Caco-2 (cell line): ENCODE measurements around the gene RIPOR3. TPM values are rescaled to one million over a fixed set of nuclear protein-coding genes. Genes with fewer than 3 reads are reported as not detected.
"Not testable (repeated sequence)": the region's sequence is repeated elsewhere in the genome, so short reads cannot be mapped to it uniquely, and the experiment has no call there.

Experiments used
- BruUV-seq: library from RNA; stranded (reverse); fragments of 400-500 nt; replicated peaks from 2 replicates; lab custom pipeline; 2021; lab: Mats Ljungman, UMichigan
- CTCF ChIA-PET: fragments of 300-600 bp; sonication (Branson Sonifier 250); formaldehyde crosslinking; loops from one replicate; lab custom pipeline; 2022; ENCODE audit warnings: antibody characterized with exemption; lab: Charles Lee
- POLR2A ChIA-PET: fragments of 300-600 bp; sonication (Branson Sonifier 250); formaldehyde crosslinking; loops from one replicate; lab custom pipeline; 2022; ENCODE audit warnings: antibody characterized with exemption; lab: Charles Lee
- DNase-seq, 2 experiments: peaks; one replicate each; pipeline versions ENCODE4 v3.0.0 to v3.0.0-alpha.2; 2020 to 2022
- H3K27me3 ChIP-seq: replicated peaks from 2 replicates; pipeline ENCODE4 v1.6.0; 2011; ENCODE audit warnings: low read length; ENCODE audit not compliant: control insufficient read depth, insufficient read depth
- H3K36me3 ChIP-seq: 2 replicates; pipeline ENCODE4 v1.5.1; 2011; ENCODE audit warnings: low read length; ENCODE audit not compliant: control insufficient read depth, insufficient read depth
- H3K4me1 ChIP-seq: fragments of 250-450 bp; sonication (Bioruptor Pico); 2 replicates; pipeline ENCODE4 v1.5.1; 2020; ENCODE audit warnings: mild to moderate bottlenecking
- H3K4me3 ChIP-seq: 2 replicates; pipeline ENCODE4 v1.5.1; 2011; ENCODE audit warnings: low read depth, mild to moderate bottlenecking, control low read depth, low read length
- H3K9me3 ChIP-seq: fragments of 250-450 bp; sonication (Bioruptor Pico); 2 replicates; pipeline ENCODE4 v1.5.1; 2020; ENCODE audit warnings: mild to moderate bottlenecking, moderate library complexity
- H3K27ac Mint-ChIP-seq: one replicate; pipeline ENCODE4 v1.8.0; 2022; ENCODE audit warnings: mixed read lengths; ENCODE audit not compliant: unreplicated experiment
- H3K27me3 Mint-ChIP-seq: one replicate; pipeline ENCODE4 v1.8.0; 2022; ENCODE audit warnings: mixed read lengths; ENCODE audit not compliant: insufficient read depth, unreplicated experiment
- H3K36me3 Mint-ChIP-seq: one replicate; pipeline ENCODE4 v1.8.0; 2022; ENCODE audit warnings: mild to moderate bottlenecking, mixed read lengths; ENCODE audit not compliant: insufficient read depth, unreplicated experiment
- H3K4me1 Mint-ChIP-seq: one replicate; pipeline ENCODE4 v1.8.0; 2022; ENCODE audit warnings: low read depth, mixed read lengths; ENCODE audit not compliant: unreplicated experiment
- H3K4me3 Mint-ChIP-seq: one replicate; pipeline ENCODE4 v1.8.0; 2022; ENCODE audit warnings: mild to moderate bottlenecking, moderate library complexity, mixed read lengths; ENCODE audit not compliant: unreplicated experiment
- H3K9me3 Mint-ChIP-seq: one replicate; pipeline ENCODE4 v1.8.0; 2022; ENCODE audit warnings: mixed read lengths; ENCODE audit not compliant: unreplicated experiment
- intact Hi-C: fragments of 100-400 bp; cut with micrococcal nuclease; formaldehyde crosslinking; loops from one replicate; pipeline ENCODE4 v1.10.0; 2022; ENCODE audit not compliant: unreplicated experiment
- total RNA-seq: library from RNA; stranded (reverse); gene quantifications from 2 replicates; pipeline ENCODE4 v1.2.3, GENCODE V29; 2022
- TF ChIP-seq, protein P1 (sequence below), 2 experiments: fragments of 200-600 bp in 1 of 2; IDR thresholded peaks; 1 replicate in 1 of 2; 2 replicates in 1 of 2; pipeline versions ENCODE4 v1.5.1 to v1.8.0; 2011 to 2022; ENCODE audit warnings: antibody characterized with exemption in 1 of 2, control low read depth in 1 of 2, inconsistent platforms in 1 of 2, low read depth in 1 of 2, low read length in 1 of 2, mild to moderate bottlenecking in 1 of 2, moderate library complexity in 1 of 2; ENCODE audit not compliant: insufficient read depth in 1 of 2, severe bottlenecking in 1 of 2, unreplicated experiment in 1 of 2

RIPOR3 gene
- total RNA-seq, 1 experiment from 2014 or later, result 0.18 TPM

- H3K27me3 Mint-ChIP-seq, intact Hi-C loops, H3K36me3 Mint-ChIP-seq, DNase-seq, H3K27ac Mint-ChIP-seq, H3K27me3 ChIP-seq, CTCF ChIA-PET, POLR2A ChIA-PET, H3K9me3 Mint-ChIP-seq, H3K4me3 Mint-ChIP-seq, H3K4me3 ChIP-seq, H3K36me3 ChIP-seq, BruUV-seq, H3K9me3 ChIP-seq: not testable (repeated sequence)
- H3K4me1 ChIP-seq, result peaks cover 34% of the 10 kb centered on the region
- peaks cover 34% of the 10 kb centered on the region for H3K4me1 Mint-ChIP-seq
Observed at GRCh38 chr20:50638015-50638847, 53.1 kb downstream of the RIPOR3 start.

DNA sequence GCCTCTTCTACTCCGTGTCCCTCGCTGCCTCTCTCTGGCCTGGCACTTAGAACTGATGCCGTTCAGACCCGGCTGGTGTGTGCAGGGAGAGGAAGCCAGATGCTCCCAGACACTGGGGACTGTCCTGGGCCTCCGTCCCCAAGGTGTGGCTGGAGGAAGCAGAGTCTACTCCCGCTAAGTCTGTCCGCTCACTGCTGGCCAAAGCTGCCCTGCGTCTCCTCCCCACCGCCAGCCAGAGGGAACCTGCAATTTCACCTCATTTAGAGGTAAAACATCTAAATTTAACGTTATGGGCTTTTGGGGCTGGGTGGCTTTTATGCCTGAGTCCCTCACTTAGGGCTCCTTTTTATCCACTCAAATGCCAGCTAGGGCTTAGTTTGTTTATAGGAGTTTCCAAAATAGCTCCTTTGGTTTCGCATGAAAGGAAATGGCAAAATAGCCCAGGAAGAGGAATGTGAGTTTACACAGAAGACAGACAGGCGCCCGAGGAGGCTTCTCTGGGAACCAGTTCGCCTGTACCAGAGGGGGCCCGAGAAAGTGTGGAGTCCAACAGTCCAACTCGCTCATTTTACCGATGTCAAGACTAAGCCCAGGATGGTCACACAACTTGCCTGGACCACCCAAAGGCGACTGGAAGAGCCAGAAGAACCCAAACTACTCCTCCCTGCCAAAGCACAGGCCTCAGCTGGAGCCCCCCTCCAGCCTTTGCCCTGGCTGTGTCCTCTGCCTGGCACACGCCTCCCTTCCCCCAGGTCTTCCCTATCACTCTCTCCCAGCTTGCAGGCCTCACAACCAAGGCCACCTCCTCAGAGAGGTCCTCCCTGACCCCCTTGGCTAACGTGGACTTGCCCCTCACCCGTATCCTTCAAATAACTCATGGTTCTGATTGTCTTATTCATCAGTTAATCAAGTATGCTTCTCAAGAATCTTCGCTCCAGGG lies 54.5 kb downstream of the RIPOR3 start:
- no peak for DNase-seq
- POLR2A ChIA-PET, result no interaction called here
- CTCF ChIA-PET, result interaction anchor here (0.7 to 3.4 kb wide), 9 partner anchors 11 to 447 kb away, joined by 3 to 32 read pairs (median 7); partner anchors contain the start of gene CEBPB
- Mint-ChIP-seq H3K4me3 (no peak overlapping the region), H3K36me3 (no peaks in the 10 kb centered on the region), H3K9me3 (no peaks in the 10 kb centered on the region), H3K27ac (peak overlapping the region; percentile 53), H3K27me3 (no peaks in the 10 kb centered on the region), H3K4me1 (peaks cover 24% of the 10 kb centered on the region)
- TF ChIP-seq, protein P1, sequence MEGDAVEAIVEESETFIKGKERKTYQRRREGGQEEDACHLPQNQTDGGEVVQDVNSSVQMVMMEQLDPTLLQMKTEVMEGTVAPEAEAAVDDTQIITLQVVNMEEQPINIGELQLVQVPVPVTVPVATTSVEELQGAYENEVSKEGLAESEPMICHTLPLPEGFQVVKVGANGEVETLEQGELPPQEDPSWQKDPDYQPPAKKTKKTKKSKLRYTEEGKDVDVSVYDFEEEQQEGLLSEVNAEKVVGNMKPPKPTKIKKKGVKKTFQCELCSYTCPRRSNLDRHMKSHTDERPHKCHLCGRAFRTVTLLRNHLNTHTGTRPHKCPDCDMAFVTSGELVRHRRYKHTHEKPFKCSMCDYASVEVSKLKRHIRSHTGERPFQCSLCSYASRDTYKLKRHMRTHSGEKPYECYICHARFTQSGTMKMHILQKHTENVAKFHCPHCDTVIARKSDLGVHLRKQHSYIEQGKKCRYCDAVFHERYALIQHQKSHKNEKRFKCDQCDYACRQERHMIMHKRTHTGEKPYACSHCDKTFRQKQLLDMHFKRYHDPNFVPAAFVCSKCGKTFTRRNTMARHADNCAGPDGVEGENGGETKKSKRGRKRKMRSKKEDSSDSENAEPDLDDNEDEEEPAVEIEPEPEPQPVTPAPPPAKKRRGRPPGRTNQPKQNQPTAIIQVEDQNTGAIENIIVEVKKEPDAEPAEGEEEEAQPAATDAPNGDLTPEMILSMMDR (IDR thresholded peaks at IDR 0.05; ENCODE audit: insufficient read depth in 1 of 2, low read depth in 1 of 2, low read length in 1 of 2, severe bottlenecking in 1 of 2, unreplicated experiment in 1 of 2), result no peak
- intact Hi-C loops, result no loop called here
- no TSS peak for BruUV-seq
- Histone ChIP-seq H3K27me3 (no peaks in the 10 kb centered on the region), H3K4me1 (peaks cover 24% of the 10 kb centered on the region), H3K9me3 (no peaks in the 10 kb centered on the region), H3K4me3 (no peak overlapping the region), H3K36me3 (no peaks in the 10 kb centered on the region)

GRCh38 chr20:50635676-50636600 lies 55.4 kb downstream of the RIPOR3 start:
- CTCF ChIA-PET, result interaction anchor here (0.6 to 3.4 kb wide), 18 partner anchors 10 to 446 kb away, joined by 3 to 32 read pairs (median 4); partner anchors contain the start of genes CEBPB and PARD6B
- Histone ChIP-seq H3K36me3 (no peaks in the 10 kb centered on the region), H3K27me3 (no peaks in the 10 kb centered on the region), H3K9me3 (no peaks in the 10 kb centered on the region), H3K4me1 (peaks cover 21% of the 10 kb centered on the region), H3K4me3 (no peak overlapping the region)
- Mint-ChIP-seq H3K9me3 (no peaks in the 10 kb centered on the region), H3K27me3 (no peaks in the 10 kb centered on the region), H3K36me3 (no peaks in the 10 kb centered on the region), H3K4me3 (peak overlapping the region; percentile 50), H3K27ac (peak overlapping the region; percentile 53), H3K4me1 (peaks cover 17% of the 10 kb centered on the region)
- POLR2A ChIA-PET, result interaction anchor here (0.6 kb wide), 1 partner anchor 27 kb away, joined by 6 read pairs; no protein-coding TSS in a partner anchor
- TF ChIP-seq, protein P1 (IDR thresholded peaks at IDR 0.05; ENCODE audit: insufficient read depth in 1 of 2, low read depth in 1 of 2, low read length in 1 of 2, severe bottlenecking in 1 of 2, unreplicated experiment in 1 of 2), result peak; percentile 99
- intact Hi-C loops, result loop anchor here (2.0 kb wide), 1 partner anchor 27 kb away; no protein-coding TSS in a partner anchor
- no TSS peak for BruUV-seq
- peak; percentile 92 to 94 for DNase-seq
